Panc1 (cell line): ENCODE measurements around the gene PPP1R2B. TPM values are rescaled to one million over a fixed set of nuclear protein-coding genes. Genes with fewer than 3 reads are reported as not detected.
"Not testable (repeated sequence)": the region's sequence is repeated elsewhere in the genome, so short reads cannot be mapped to it uniquely, and the experiment has no call there.

Experiments
- ATAC-seq: fragments of 200-7000 bp; cut with Tn5 transposase; 2 replicates; pipeline ENCODE4 v1.9.1; 2020; ENCODE audit warnings: mild to moderate bottlenecking, moderate library complexity
- BruUV-seq: library from RNA; stranded (reverse); fragments of 400-500 nt; replicated peaks from 2 replicates; lab custom pipeline; 2021; lab: Mats Ljungman, UMichigan
- CTCF ChIA-PET: fragments of 300-600 bp; sonication (Branson Sonifier 250); formaldehyde crosslinking; loops from one replicate; lab custom pipeline; 2022; ENCODE audit warnings: antibody characterized with exemption; lab: Charles Lee
- POLR2A ChIA-PET: fragments of 300-600 bp; sonication (Branson Sonifier 250); formaldehyde crosslinking; loops from one replicate; lab custom pipeline; 2022; ENCODE audit warnings: antibody characterized with exemption; lab: Charles Lee
- DNase-seq: peaks from one replicate; pipeline ENCODE4 v3.0.0-alpha.2; 2010; ENCODE audit warnings: low read depth, low spot score
- H3K27ac ChIP-seq: 2 replicates; pipeline ENCODE4 v1.5.1; 2011; ENCODE audit warnings: mild to moderate bottlenecking, low read length, inconsistent platforms
- H3K27me3 ChIP-seq: fragments of 200-500 bp; sonication (Bioruptor generic); 2 replicates; pipeline ENCODE4 v1.6.0; 2014; ENCODE audit warnings: low read length, inconsistent platforms; ENCODE audit not compliant: control insufficient read depth, insufficient read depth
- H3K36me3 ChIP-seq: fragments of 200-500 bp; sonication (Bioruptor generic); 2 replicates; pipeline ENCODE4 v1.5.1; 2014; ENCODE audit warnings: inconsistent platforms, mild to moderate bottlenecking, low read length, moderate library complexity; ENCODE audit not compliant: control insufficient read depth, insufficient read depth
- H3K4me1 ChIP-seq: 2 replicates; pipeline ENCODE4 v1.5.1; 2011; ENCODE audit warnings: inconsistent platforms, mild to moderate bottlenecking, low read length, moderate library complexity; ENCODE audit not compliant: control insufficient read depth, insufficient read depth
- H3K4me3 ChIP-seq, 2 experiments: 2 replicates each; pipeline ENCODE4 v1.5.1; 2011 to 2012; ENCODE audit warnings: low read depth in 2 of 2, low read length in 2 of 2, mild to moderate bottlenecking in 2 of 2, inconsistent platforms in 1 of 2, moderate library complexity in 1 of 2
- H3K9me3 ChIP-seq: fragments of 200-500 bp; sonication (Bioruptor generic); 2 replicates; pipeline ENCODE4 v1.5.1; 2014; ENCODE audit warnings: low read depth, mild to moderate bottlenecking, inconsistent platforms, low read length, moderate library complexity; ENCODE audit not compliant: control insufficient read depth, insufficient read depth
- CTCF ChIP-seq: fragments of 450-650 bp; IDR thresholded peaks from 2 replicates; pipeline ENCODE4 v1.5.1; 2017; ENCODE audit warnings: mild to moderate bottlenecking
- POLR2AphosphoS5 ChIP-seq: IDR thresholded peaks from 2 replicates; pipeline ENCODE4 v1.6.1; 2012; ENCODE audit warnings: mild to moderate bottlenecking, low read depth, low read length, moderate library complexity
- REST ChIP-seq, 2 experiments: IDR thresholded peaks; 2 replicates each; pipeline ENCODE4 v1.6.1; 2011 to 2012; ENCODE audit warnings: low read depth in 2 of 2, control low read depth in 1 of 2, low read length in 1 of 2, mild to moderate bottlenecking in 1 of 2, moderate library complexity in 1 of 2; ENCODE audit not compliant: insufficient read depth in 1 of 2
- SIN3A ChIP-seq: IDR thresholded peaks from 2 replicates; pipeline ENCODE4 v1.6.1; 2012; ENCODE audit warnings: low read depth, mild to moderate bottlenecking, low read length, moderate library complexity, borderline replicate concordance; ENCODE audit not compliant: insufficient read depth
- TCF7L2 ChIP-seq: IDR thresholded peaks from 2 replicates; pipeline ENCODE4 v1.6.1; 2011; ENCODE audit warnings: mild to moderate bottlenecking, low read depth, low read length, inconsistent platforms
- in situ Hi-C: cut with HindIII; loops from 2 replicates; pipeline ENCODE4 v1.10.0; 2016; ENCODE audit warnings: low sequenced_read_pairs, low pct_unique_long_range_greater_than_20kb
- intact Hi-C: fragments of 100-400 bp; cut with micrococcal nuclease; formaldehyde crosslinking; loops from one replicate; pipeline ENCODE4 v1.10.0; 2022; ENCODE audit not compliant: unreplicated experiment
- total RNA-seq: library from RNA; stranded (reverse); gene quantifications from one replicate; pipeline ENCODE4 v1.2.1, GENCODE V29; 2021; ENCODE audit not compliant: unreplicated experiment

Gene PPP1R2B
- total RNA-seq, 1 experiment from 2014 or later: 0.10 TPM

GRCh38 chr5:156846914-156847313 lies 3.2 kb upstream of the PPP1R2B start:
- in situ Hi-C loops: no loop called here
- BruUV-seq: no TSS peak
- no peak for DNase-seq
- intact Hi-C loops: no loop called here
- H3K27me3 ChIP-seq: no peaks in the 10 kb centered on the region
- no peaks in the 10 kb centered on the region for H3K36me3 ChIP-seq
- H3K27ac ChIP-seq: no peak overlapping the region
- H3K4me1 ChIP-seq: no peaks in the 10 kb centered on the region
- ChIA-PET POLR2A (no interaction called here), CTCF (no interaction called here)
- H3K4me3 ChIP-seq: no peak overlapping the region
- TF ChIP-seq SIN3A (no peak), POLR2AphosphoS5 (no peak), TCF7L2 (no peak), CTCF (no peak), REST (IDR thresholded peaks at IDR 0.05; ENCODE audit: insufficient read depth in 1 of 2, low read depth in 2 of 2, low read length in 1 of 2) (no peak)
- H3K9me3 ChIP-seq: no peaks in the 10 kb centered on the region
- ATAC-seq: no peak

- BruUV-seq, H3K36me3 ChIP-seq, H3K27me3 ChIP-seq, H3K4me1 ChIP-seq, CTCF ChIA-PET, H3K9me3 ChIP-seq, intact Hi-C loops, DNase-seq, POLR2A ChIA-PET, ATAC-seq, in situ Hi-C loops, H3K27ac ChIP-seq, H3K4me3 ChIP-seq: not testable (repeated sequence)
Measured at GRCh38 chr5:156848447-156848846, 1.6 kb upstream of the PPP1R2B start.

GRCh38 chr5:156851880-156852279 lies 1.8 kb downstream of the PPP1R2B start:
- in situ Hi-C loops: no loop called here
- intact Hi-C loops: no loop called here
- CTCF ChIA-PET: no interaction called here
- Histone ChIP-seq H3K27me3 (no peaks in the 10 kb centered on the region), H3K27ac (no peak overlapping the region), H3K36me3 (no peaks in the 10 kb centered on the region), H3K4me3 (no peak overlapping the region), H3K9me3 (no peaks in the 10 kb centered on the region), H3K4me1 (no peaks in the 10 kb centered on the region)
- no TSS peak for BruUV-seq
- POLR2A ChIA-PET: interaction anchor here (0.6 kb wide), 1 partner anchor 665 kb away, joined by 3 read pairs; no protein-coding TSS in a partner anchor
- TF ChIP-seq POLR2AphosphoS5: no peak
- no peak for TF ChIP-seq REST (IDR thresholded peaks at IDR 0.05; ENCODE audit: insufficient read depth in 1 of 2, low read depth in 2 of 2, low read length in 1 of 2)
- no peak for TF ChIP-seq CTCF
- TF ChIP-seq SIN3A: no peak
- DNase-seq (no peak), ATAC-seq (no peak)

GRCh38 chr5:156853055-156853454 lies 3.0 kb downstream of the PPP1R2B start:
- H3K4me3 ChIP-seq, BruUV-seq, H3K27me3 ChIP-seq, ATAC-seq, H3K4me1 ChIP-seq, H3K27ac ChIP-seq, POLR2A ChIA-PET, H3K36me3 ChIP-seq, in situ Hi-C loops, intact Hi-C loops, DNase-seq, CTCF ChIA-PET, H3K9me3 ChIP-seq: not testable (repeated sequence)
